ENCODE data around the gene FUT2. TPM values are rescaled to one million over a fixed set of nuclear protein-coding genes. Genes with fewer than 3 reads are reported as not detected.
A peak's percentile ranks its signal among the peaks of the same experiment; 100 is the strongest.

FUT2 gene
- total RNA-seq, 1 donor from 2014 or later = 2.4 TPM

GRCh38 chr19:48668332-48668731 is 27.4 kb upstream of the FUT2 start:
- no peaks in the 10 kb centered on the region for H3K36me3 Mint-ChIP-seq (ENCODE audit: insufficient read depth)
- no peak for TF ChIP-seq CTCF (IDR thresholded peaks at IDR 0.05; ENCODE audit: unreplicated experiment)
- peaks cover 3% of the 10 kb centered on the region for H3K4me1 Mint-ChIP-seq (ENCODE audit: low read depth)
- no peak overlapping the region for H3K27ac Mint-ChIP-seq
- no peak for DNase-seq (ENCODE audit: low spot score, unreplicated experiment)
- H3K9me3 Mint-ChIP-seq (ENCODE audit: low read depth) = no peaks in the 10 kb centered on the region
- H3K4me3 Mint-ChIP-seq (ENCODE audit: low read depth) = no peak overlapping the region
- peaks cover 7% of the 10 kb centered on the region for H3K27me3 Mint-ChIP-seq

- peak overlapping the region; percentile 3 for H3K27ac Mint-ChIP-seq
- no peaks in the 10 kb centered on the region for H3K36me3 Mint-ChIP-seq (ENCODE audit: insufficient read depth)
- no peak for TF ChIP-seq CTCF (IDR thresholded peaks at IDR 0.05; ENCODE audit: unreplicated experiment)
- H3K4me3 Mint-ChIP-seq (ENCODE audit: low read depth) = no peak overlapping the region
- no peak for DNase-seq (ENCODE audit: low spot score, unreplicated experiment)
- peaks cover 10% of the 10 kb centered on the region for H3K27me3 Mint-ChIP-seq
- peaks cover 3% of the 10 kb centered on the region for H3K4me1 Mint-ChIP-seq (ENCODE audit: low read depth)
- no peaks in the 10 kb centered on the region for H3K9me3 Mint-ChIP-seq (ENCODE audit: low read depth)
These were observed 27.0 kb upstream of the FUT2 start for GRCh38 chr19:48668761-48669160.

- Mint-ChIP-seq H3K4me3 (ENCODE audit: low read depth) (no peak overlapping the region), H3K27me3 (peaks cover 21% of the 10 kb centered on the region), H3K4me1 (ENCODE audit: low read depth) (peaks cover 3% of the 10 kb centered on the region), H3K27ac (no peak overlapping the region), H3K36me3 (ENCODE audit: insufficient read depth) (no peaks in the 10 kb centered on the region), H3K9me3 (ENCODE audit: low read depth) (no peaks in the 10 kb centered on the region)
- TF ChIP-seq CTCF (IDR thresholded peaks at IDR 0.05; ENCODE audit: unreplicated experiment) = no peak
- DNase-seq (ENCODE audit: low spot score, unreplicated experiment) = no peak
These were observed 25.7 kb upstream of the FUT2 start for GRCh38 chr19:48669903-48670668.

GRCh38 chr19:48670699-48671445 is 24.9 kb upstream of the FUT2 start:
- Mint-ChIP-seq H3K9me3 (ENCODE audit: low read depth) (no peaks in the 10 kb centered on the region), H3K27me3 (peaks cover 25% of the 10 kb centered on the region), H3K4me1 (ENCODE audit: low read depth) (peaks cover 3% of the 10 kb centered on the region), H3K27ac (peak overlapping the region; percentile 88), H3K36me3 (ENCODE audit: insufficient read depth) (no peaks in the 10 kb centered on the region), H3K4me3 (ENCODE audit: low read depth) (no peak overlapping the region)
- TF ChIP-seq CTCF (IDR thresholded peaks at IDR 0.05; ENCODE audit: unreplicated experiment) = no peak
- DNase-seq (ENCODE audit: low spot score, unreplicated experiment) = no peak

GRCh38 chr19:48671446-48671995 is 24.2 kb upstream of the FUT2 start:
- no peaks in the 10 kb centered on the region for H3K9me3 Mint-ChIP-seq (ENCODE audit: low read depth)
- peaks cover 3% of the 10 kb centered on the region for H3K4me1 Mint-ChIP-seq (ENCODE audit: low read depth)
- no peak for DNase-seq (ENCODE audit: low spot score, unreplicated experiment)
- H3K36me3 Mint-ChIP-seq (ENCODE audit: insufficient read depth) = no peaks in the 10 kb centered on the region
- no peak overlapping the region for H3K4me3 Mint-ChIP-seq (ENCODE audit: low read depth)
- no peak for TF ChIP-seq CTCF (IDR thresholded peaks at IDR 0.05; ENCODE audit: unreplicated experiment)
- H3K27me3 Mint-ChIP-seq = peaks cover 25% of the 10 kb centered on the region
- peak overlapping the region; percentile 88 for H3K27ac Mint-ChIP-seq
